Mononuclear cell (primary cell): ENCODE data around the gene IYD. TPM values are rescaled to one million over a fixed set of nuclear protein-coding genes. Genes with fewer than 3 reads are reported as not detected.

Experiments used
- H3K27me3 ChIP-seq: 2 replicates; pipeline ENCODE4 v1.6.0; 2011; ENCODE audit warnings: low read length, control low read depth; ENCODE audit not compliant: insufficient read depth
- H3K4me1 ChIP-seq: 2 replicates; pipeline ENCODE4 v1.5.1; 2011; ENCODE audit warnings: mild to moderate bottlenecking, low read length, control low read depth; ENCODE audit not compliant: insufficient read depth
- H3K4me3 ChIP-seq: 2 replicates; pipeline ENCODE4 v1.5.1; 2011; ENCODE audit warnings: mild to moderate bottlenecking, low read length, moderate library complexity
- H3K9me3 ChIP-seq: 2 replicates; pipeline ENCODE4 v1.5.1; 2011; ENCODE audit warnings: low read depth, mild to moderate bottlenecking, control low read depth, low read length
- total RNA-seq: library from RNA; depleted of rRNA; stranded (reverse); fragments of >200 nt; gene quantifications from one replicate; pipeline ENCODE4 v1.2.3, GENCODE V29; 2012

The IYD gene
- total RNA-seq, 1 donor = not detected

- no peaks in the 10 kb centered on the region for H3K27me3 ChIP-seq
- no peaks in the 10 kb centered on the region for H3K9me3 ChIP-seq
- no peak overlapping the region for H3K4me3 ChIP-seq
- no peaks in the 10 kb centered on the region for H3K4me1 ChIP-seq
Measured at GRCh38 chr6:150336708-150337107, 32.1 kb upstream of the IYD start.

GRCh38 chr6:150342126-150342525, 26.7 kb upstream of the IYD start:
- no peaks in the 10 kb centered on the region for H3K27me3 ChIP-seq
- no peaks in the 10 kb centered on the region for H3K4me1 ChIP-seq
- H3K9me3 ChIP-seq = no peaks in the 10 kb centered on the region

GRCh38 chr6:150343434-150343833, 25.4 kb upstream of the IYD start:
- Histone ChIP-seq H3K4me3 (no peak overlapping the region), H3K9me3 (no peaks in the 10 kb centered on the region), H3K27me3 (no peaks in the 10 kb centered on the region), H3K4me1 (no peaks in the 10 kb centered on the region)

More at GRCh38 chr6:150342126-150342525, 26.7 kb upstream of the IYD start:
- no peak overlapping the region for H3K4me3 ChIP-seq

GRCh38 chr6:150345781-150346180, 23.0 kb upstream of the IYD start:
- no peaks in the 10 kb centered on the region for H3K9me3 ChIP-seq
- no peaks in the 10 kb centered on the region for H3K4me1 ChIP-seq
- no peak overlapping the region for H3K4me3 ChIP-seq
- no peaks in the 10 kb centered on the region for H3K27me3 ChIP-seq

- Histone ChIP-seq H3K27me3 (no peaks in the 10 kb centered on the region), H3K4me1 (no peaks in the 10 kb centered on the region), H3K9me3 (no peaks in the 10 kb centered on the region), H3K4me3 (no peak overlapping the region)
Measured at GRCh38 chr6:150346346-150346745, 22.5 kb upstream of the IYD start.

- no peaks in the 10 kb centered on the region for H3K27me3 ChIP-seq
- H3K4me1 ChIP-seq = no peaks in the 10 kb centered on the region
- no peak overlapping the region for H3K4me3 ChIP-seq
- no peaks in the 10 kb centered on the region for H3K9me3 ChIP-seq
Measured at GRCh38 chr6:150347845-150348244, 21.0 kb upstream of the IYD start.

GRCh38 chr6:150349546-150349945, 19.3 kb upstream of the IYD start:
- Histone ChIP-seq H3K9me3 (no peaks in the 10 kb centered on the region), H3K4me3 (no peak overlapping the region), H3K4me1 (no peaks in the 10 kb centered on the region), H3K27me3 (no peaks in the 10 kb centered on the region)

- H3K9me3 ChIP-seq = no peaks in the 10 kb centered on the region
- no peak overlapping the region for H3K4me3 ChIP-seq
- no peaks in the 10 kb centered on the region for H3K4me1 ChIP-seq
- no peaks in the 10 kb centered on the region for H3K27me3 ChIP-seq
Measured at GRCh38 chr6:150352321-150353296, 16.2 kb upstream of the IYD start.

GRCh38 chr6:150353445-150353844, 15.4 kb upstream of the IYD start:
- Histone ChIP-seq H3K4me1 (no peaks in the 10 kb centered on the region), H3K27me3 (peaks cover 2% of the 10 kb centered on the region), H3K4me3 (no peak overlapping the region), H3K9me3 (no peaks in the 10 kb centered on the region)

- Histone ChIP-seq H3K9me3 (no peaks in the 10 kb centered on the region), H3K4me1 (no peaks in the 10 kb centered on the region), H3K4me3 (no peak overlapping the region), H3K27me3 (peaks cover 2% of the 10 kb centered on the region)
Measured at GRCh38 chr6:150354754-150355571, 13.8 kb upstream of the IYD start.

GRCh38 chr6:150355932-150356331, 12.9 kb upstream of the IYD start:
- Histone ChIP-seq H3K4me1 (no peaks in the 10 kb centered on the region), H3K4me3 (no peak overlapping the region), H3K27me3 (peaks cover 2% of the 10 kb centered on the region), H3K9me3 (no peaks in the 10 kb centered on the region)

GRCh38 chr6:150361876-150362275, 6.9 kb upstream of the IYD start:
- Histone ChIP-seq H3K4me1 (no peaks in the 10 kb centered on the region), H3K4me3 (no peak overlapping the region), H3K9me3 (no peaks in the 10 kb centered on the region), H3K27me3 (peaks cover 2% of the 10 kb centered on the region)

- Histone ChIP-seq H3K4me1 (no peaks in the 10 kb centered on the region), H3K4me3 (no peak overlapping the region), H3K27me3 (no peaks in the 10 kb centered on the region), H3K9me3 (no peaks in the 10 kb centered on the region)
Measured at GRCh38 chr6:150363733-150364132, 5.1 kb upstream of the IYD start.

- Histone ChIP-seq H3K4me1 (no peaks in the 10 kb centered on the region), H3K9me3 (no peaks in the 10 kb centered on the region), H3K27me3 (peaks cover 2% of the 10 kb centered on the region), H3K4me3 (no peak overlapping the region)
Measured at GRCh38 chr6:150366118-150366778, 2.6 kb upstream of the IYD start.

GRCh38 chr6:150369408-150369807, 596 bp downstream of the IYD start:
- H3K4me3 ChIP-seq = no peak overlapping the region
- H3K4me1 ChIP-seq = no peaks in the 10 kb centered on the region
- no peaks in the 10 kb centered on the region for H3K9me3 ChIP-seq
- peaks cover 4% of the 10 kb centered on the region for H3K27me3 ChIP-seq
